Left colon (tissue), 2 donors: ENCODE measurements around the gene LCE5A. TPM values are rescaled to one million over a fixed set of nuclear protein-coding genes. Genes with fewer than 3 reads are reported as not detected.
A peak's percentile ranks its signal among the peaks of the same experiment; 100 is the strongest.
"Not testable (repeated sequence)": the region's sequence is repeated elsewhere in the genome, so short reads cannot be mapped to it uniquely, and the experiment has no call there.

Experiments used
- ATAC-seq: fragments of 200-7000 bp; cut with Tn5 transposase; one replicate; pipeline ENCODE4 v1.9.1; 2020; ENCODE audit warnings: mild to moderate bottlenecking, moderate library complexity
- DNase-seq, 2 donors: peaks; one replicate each; pipeline ENCODE4 v3.0.0-alpha.2; 2020
- intact Hi-C, 2 donors: fragments of 100-400 bp; cut with DNase I in 1 of 2; cut with micrococcal nuclease in 1 of 2; formaldehyde crosslinking; loops; one replicate each; pipeline versions ENCODE4 v1.11.2 to v1.14.0; 2022; cut with DNase I, micrococcal nuclease
- total RNA-seq, 2 donors: library from RNA; stranded (reverse); fragmentation: NEBNext Ultra II Directional; extraction: Animal tissue kit (Norgen Biotek cat#: 25700); gene quantifications; one replicate each; pipeline ENCODE4 v1.2.1, GENCODE V29; 2021
- donor health status: DM: no; HTN: no; CAD: no.
- donor health status: DM: yes; HTN: yes; CAD: no.

The LCE5A gene
- total RNA-seq, 2 donors from 2014 or later = not detected

- intact Hi-C loops = no loop called here
- ATAC-seq = no peak
Measured at GRCh38 chr1:152514715-152515433, 4.3 kb downstream of the LCE5A start.

GRCh38 chr1:152515434-152515783 is 4.8 kb downstream of the LCE5A start:
- ATAC-seq (peak; percentile 60), DNase-seq (peak in 1 of 2 donors; percentile 8)
- intact Hi-C loops = no loop called here

More at GRCh38 chr1:152514715-152515433, 4.3 kb downstream of the LCE5A start:
- no peak for DNase-seq

- ATAC-seq = no peak
- intact Hi-C loops = no loop called here
Measured at GRCh38 chr1:152516082-152516481, 5.5 kb downstream of the LCE5A start.

GRCh38 chr1:152517237-152517811 is 6.7 kb downstream of the LCE5A start:
- DNase-seq = no peak
- intact Hi-C loops = no loop called here
- peak; percentile 26 for ATAC-seq

More at GRCh38 chr1:152516082-152516481, 5.5 kb downstream of the LCE5A start:
- no peak for DNase-seq

- intact Hi-C loops = no loop called here
- DNase-seq = no peak
- ATAC-seq = no peak
Measured at GRCh38 chr1:152519851-152520250, 9.2 kb downstream of the LCE5A start.

GRCh38 chr1:152520561-152521090 is 10.0 kb downstream of the LCE5A start:
- ATAC-seq = no peak

GRCh38 chr1:152525080-152525641 is 14.6 kb downstream of the LCE5A start:
- ATAC-seq (peak; percentile 100), DNase-seq (no peak)
- intact Hi-C loops = no loop called here

More at GRCh38 chr1:152520561-152521090, 10.0 kb downstream of the LCE5A start:
- no peak for DNase-seq
- intact Hi-C loops = no loop called here

- intact Hi-C loops = no loop called here
- peak; percentile 64 for ATAC-seq
- DNase-seq = peak in 1 of 2 donors; percentile 39
Measured at GRCh38 chr1:152533327-152533938, 22.8 kb downstream of the LCE5A start.

GRCh38 chr1:152535774-152536173 is 25.2 kb downstream of the LCE5A start:
- DNase-seq (no peak), ATAC-seq (no peak)
- intact Hi-C loops = no loop called here

GRCh38 chr1:152537496-152537895 is 26.9 kb downstream of the LCE5A start:
- DNase-seq = no peak
- no peak for ATAC-seq
- intact Hi-C loops = no loop called here

- intact Hi-C loops = no loop called here
- ATAC-seq = no peak
- no peak for DNase-seq
Measured at GRCh38 chr1:152539901-152540300, 29.3 kb downstream of the LCE5A start.

- DNase-seq = no peak
- intact Hi-C loops = no loop called here
- ATAC-seq = no peak
Measured at GRCh38 chr1:152543820-152544219, 33.2 kb downstream of the LCE5A start.

- DNase-seq (no peak), ATAC-seq (no peak)
- intact Hi-C loops = no loop called here
Measured at GRCh38 chr1:152546704-152547103, 36.1 kb downstream of the LCE5A start.

GRCh38 chr1:152548358-152548757 is 37.8 kb downstream of the LCE5A start:
- ATAC-seq, DNase-seq, intact Hi-C loops: not testable (repeated sequence)

Other genes with a start within 250 kb of the LCE5A start
- gene FLG, start 185.6 kb upstream of the LCE5A start, total RNA-seq = not detected
- not detected for gene FLG2, start 150.8 kb upstream of the LCE5A start, total RNA-seq
- not detected for gene CRNN, start 96.5 kb upstream of the LCE5A start, total RNA-seq
- gene CRCT1, start 3.7 kb downstream of the LCE5A start, total RNA-seq = not detected
- gene LCE3E, start 56.0 kb downstream of the LCE5A start, total RNA-seq = not detected
- not detected for gene LCE3D, start 69.7 kb downstream of the LCE5A start, total RNA-seq
- gene LCE3C, start 89.4 kb downstream of the LCE5A start, total RNA-seq = not detected
- gene LCE3B, start 103.0 kb downstream of the LCE5A start, total RNA-seq = not detected
- gene LCE3A, start 112.3 kb downstream of the LCE5A start, total RNA-seq = not detected
- not detected for gene LCE2D, start 152.6 kb downstream of the LCE5A start, total RNA-seq
- not detected for gene LCE2C, start 164.5 kb downstream of the LCE5A start, total RNA-seq
- not detected for gene LCE2B, start 175.3 kb downstream of the LCE5A start, total RNA-seq
- gene LCE2A, start 187.5 kb downstream of the LCE5A start, total RNA-seq = not detected
- not detected for gene LCE4A, start 197.4 kb downstream of the LCE5A start, total RNA-seq
- gene KPRP, start 247.2 kb downstream of the LCE5A start, total RNA-seq = not detected